Ishikawa (cell line): ENCODE measurements around the gene ARMH4.

Source experiments
- CEBPB ChIP-seq: IDR thresholded peaks from 2 replicates; pipeline ENCODE4 v1.6.1; 2012
- CREB1 ChIP-seq: IDR thresholded peaks from 2 replicates; pipeline ENCODE4 v1.6.1; 2012; ENCODE audit warnings: low read depth
- EGR1 ChIP-seq: IDR thresholded peaks from 2 replicates; pipeline ENCODE4 v1.6.1; 2012
- EP300 ChIP-seq: IDR thresholded peaks from 2 replicates; pipeline ENCODE4 v1.6.1; 2012; ENCODE audit warnings: borderline replicate concordance
- FOXM1 ChIP-seq: IDR thresholded peaks from 2 replicates; pipeline ENCODE4 v1.6.1; 2012; ENCODE audit warnings: low read depth, borderline replicate concordance
- MAX ChIP-seq: IDR thresholded peaks from 2 replicates; pipeline ENCODE4 v1.6.1; 2012
- NFIC ChIP-seq: IDR thresholded peaks from 2 replicates; pipeline ENCODE4 v1.6.1; 2012
- RAD21 ChIP-seq: IDR thresholded peaks from 2 replicates; pipeline ENCODE4 v1.6.1; 2012; ENCODE audit warnings: low read depth
- REST ChIP-seq: IDR thresholded peaks from 2 replicates; pipeline ENCODE4 v1.6.1; 2012; ENCODE audit warnings: low read depth, mild to moderate bottlenecking
- TAF1 ChIP-seq: IDR thresholded peaks from 2 replicates; pipeline ENCODE4 v1.6.1; 2012; ENCODE audit warnings: low read depth, mild to moderate bottlenecking
- TCF12 ChIP-seq: IDR thresholded peaks from 2 replicates; pipeline ENCODE4 v1.6.1; 2012; ENCODE audit warnings: low read depth
- TEAD4 ChIP-seq: IDR thresholded peaks from 2 replicates; pipeline ENCODE4 v1.6.1; 2012
- USF1 ChIP-seq: IDR thresholded peaks from 2 replicates; pipeline ENCODE4 v1.6.1; 2012
- YY1 ChIP-seq: IDR thresholded peaks from 2 replicates; pipeline ENCODE4 v1.6.1; 2012; ENCODE audit warnings: low read depth
- ZBTB7A ChIP-seq: IDR thresholded peaks from 2 replicates; pipeline ENCODE4 v1.6.1; 2012; ENCODE audit warnings: low read depth

Gene ARMH4

GRCh38 chr14:57999979-58000378 is 152.0 kb downstream of the ARMH4 start:
- TF ChIP-seq ZBTB7A (no peak), USF1 (no peak), EGR1 (no peak), CREB1 (no peak), FOXM1 (no peak), TCF12 (no peak), NFIC (no peak), CEBPB (no peak), REST (no peak), MAX (no peak), TAF1 (no peak), EP300 (no peak)

DNA sequence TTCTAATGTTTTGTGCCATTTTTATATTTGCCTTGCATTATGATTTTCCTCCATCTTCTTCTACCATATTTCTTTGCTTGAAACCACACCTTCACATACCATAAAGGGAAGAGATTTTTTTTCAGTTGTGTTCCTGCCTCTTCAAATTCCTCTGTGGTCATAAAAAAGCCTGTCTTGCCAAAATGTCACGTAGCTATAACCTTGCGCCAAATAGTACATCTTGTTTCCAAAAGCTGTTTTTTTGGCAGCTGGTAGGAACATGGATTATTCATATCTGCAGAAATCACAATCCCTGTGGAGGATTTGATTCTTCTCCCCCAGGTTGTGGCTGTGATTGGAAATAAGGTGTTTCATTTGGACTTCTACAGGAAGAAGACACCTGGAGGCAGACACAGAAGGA is 152.5 kb downstream of the ARMH4 start:
- TF ChIP-seq CEBPB = no peak

DNA sequence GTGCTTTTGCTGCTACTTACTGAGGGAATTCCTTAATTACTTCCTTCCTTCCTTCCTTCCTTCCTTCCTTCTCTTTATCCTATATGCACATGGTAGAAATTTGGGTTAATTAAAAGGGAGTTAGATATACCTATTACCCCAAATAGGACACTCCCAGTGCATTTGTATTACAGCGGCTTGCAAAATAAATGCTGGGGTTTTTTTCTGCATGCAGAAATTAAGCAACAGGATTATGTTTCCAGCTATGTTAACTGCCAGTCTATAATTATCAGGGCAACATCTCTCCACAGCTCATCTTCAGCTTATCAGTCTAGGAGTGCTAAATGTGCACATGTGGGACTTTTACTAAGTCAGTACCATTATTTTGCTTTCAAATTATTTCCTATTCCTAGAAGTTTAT is 153.2 kb downstream of the ARMH4 start:
- TF ChIP-seq NFIC (no peak), RAD21 (no peak), ZBTB7A (no peak), EP300 (no peak), USF1 (no peak), CREB1 (no peak), CEBPB (no peak), YY1 (no peak), FOXM1 (no peak), TAF1 (no peak), TCF12 (no peak), EGR1 (no peak), MAX (no peak), TEAD4 (no peak), REST (no peak)

DNA sequence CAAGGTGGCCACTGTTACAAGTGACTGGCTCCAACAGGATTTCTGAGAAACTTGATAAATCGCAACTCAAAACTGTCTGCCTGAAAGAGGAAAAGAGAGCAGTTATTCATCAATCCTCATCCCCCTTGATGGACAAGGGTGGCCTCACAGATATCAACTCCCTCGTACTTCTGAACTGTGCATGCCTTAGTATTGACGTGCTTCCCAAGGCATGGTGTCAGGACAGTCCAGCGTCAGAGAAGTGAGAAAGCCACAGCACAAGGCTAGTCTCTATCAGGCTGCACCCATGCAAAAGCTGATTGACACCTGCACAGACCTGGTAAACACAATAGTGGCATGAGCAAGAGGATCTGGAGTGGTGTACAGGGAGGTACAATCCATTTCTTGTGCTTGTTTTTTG is 160.7 kb downstream of the ARMH4 start:
- no peak for TF ChIP-seq EP300
- TF ChIP-seq NFIC = no peak
- no peak for TF ChIP-seq CREB1
- no peak for TF ChIP-seq ZBTB7A
- TF ChIP-seq RAD21 = no peak
- no peak for TF ChIP-seq REST
- TF ChIP-seq CEBPB = no peak

- TF ChIP-seq FOXM1 = no peak
- TF ChIP-seq MAX = no peak
- no peak for TF ChIP-seq TEAD4
- TF ChIP-seq EP300 = no peak
- TF ChIP-seq CEBPB = no peak
- no peak for TF ChIP-seq EGR1
- no peak for TF ChIP-seq TCF12
- TF ChIP-seq USF1 = no peak
- no peak for TF ChIP-seq ZBTB7A
- no peak for TF ChIP-seq NFIC
- no peak for TF ChIP-seq YY1
- no peak for TF ChIP-seq CREB1
- TF ChIP-seq TAF1 = no peak
Measured at GRCh38 chr14:57988445-57988844, 163.6 kb downstream of the ARMH4 start.
